Stimulated activated naive CD8-positive, alpha-beta T cell treated with anti-CD3 and anti-CD28 coated beads, Interleukin-15, Interleukin-2, amounts not matched to agents 100 U/mL and 50 U/mL, for 24 hours (primary cell): ENCODE data around the gene TMEM184B.

Experiments used
- ATAC-seq: fragments of 150-1000 bp; cut with Tn5 transposase; one replicate; pipeline ENCODE4 v1.10.0; 2021
- DNase-seq: peaks from one replicate; pipeline ENCODE4 v3.0.0; 2021

Gene TMEM184B

GRCh38 chr22:38308791-38309498, 36.1 kb upstream of the TMEM184B start:
- DNase-seq (no peak), ATAC-seq (no peak)

- ATAC-seq, result peak; percentile 70
- peak; percentile 35 for DNase-seq
Measured at GRCh38 chr22:38305471-38306448, 33.0 kb upstream of the TMEM184B start.

DNA sequence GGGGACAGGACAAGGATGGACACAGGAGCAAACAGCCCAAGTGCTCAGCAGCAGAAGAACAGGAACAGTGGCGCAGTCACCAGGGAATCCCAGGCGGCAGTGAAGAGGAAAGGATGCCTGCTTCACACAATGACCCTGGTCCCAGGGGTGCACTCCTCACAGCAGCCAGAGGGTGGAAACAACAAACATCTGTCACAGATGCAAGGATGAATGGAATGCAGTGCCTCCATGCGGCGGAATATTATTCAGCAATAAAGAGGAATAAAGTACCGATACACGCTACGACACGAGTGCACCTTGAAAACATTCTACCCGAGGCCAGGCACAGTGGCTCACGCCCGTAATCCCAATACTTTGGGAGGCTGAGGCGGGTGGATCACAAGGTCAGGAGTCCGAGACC, 31.7 kb upstream of the TMEM184B start:
- ATAC-seq (no peak), DNase-seq (no peak)

DNA sequence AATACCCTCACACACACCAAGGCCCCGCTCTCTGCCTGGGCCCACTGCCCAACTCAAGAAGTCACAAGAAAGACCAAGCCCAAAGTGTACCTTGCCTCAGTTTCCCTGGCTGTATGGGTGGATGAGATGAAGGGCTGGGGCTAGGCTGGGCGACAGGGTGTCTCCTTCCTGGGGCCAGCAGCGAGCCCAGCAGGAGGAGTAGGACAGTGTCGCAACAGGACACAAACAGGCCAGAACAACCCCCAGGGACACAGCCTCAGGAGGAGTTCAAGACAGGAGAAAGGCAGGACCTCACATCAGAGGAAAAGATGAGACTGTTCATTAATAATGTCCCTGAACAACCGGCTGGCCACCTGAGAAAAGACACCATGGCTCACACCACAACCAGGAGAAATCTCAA, 31.2 kb upstream of the TMEM184B start:
- no peak for ATAC-seq
- DNase-seq, result no peak

DNA sequence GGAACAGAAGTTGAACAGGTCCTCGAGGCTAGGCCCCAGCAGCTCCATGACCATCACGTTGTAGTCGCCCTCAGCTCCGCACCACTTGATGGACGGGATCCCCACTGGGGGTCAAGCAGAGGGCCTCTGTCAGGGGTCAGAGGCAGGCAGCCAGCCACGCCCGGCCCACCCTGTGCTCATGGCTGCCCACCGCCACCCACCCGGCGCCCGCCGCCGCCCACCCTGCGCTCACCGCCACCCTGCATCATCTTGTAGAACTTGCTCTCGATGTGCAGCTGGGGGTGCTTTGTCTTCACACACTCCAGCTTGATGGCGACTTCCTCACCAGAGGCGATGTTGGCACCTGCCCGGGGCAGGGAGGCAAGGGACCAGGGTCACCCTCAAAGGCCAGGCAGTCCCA, 30.1 kb upstream of the TMEM184B start:
- ATAC-seq (no peak), DNase-seq (no peak)

GRCh38 chr22:38300946-38301345, 28.1 kb upstream of the TMEM184B start:
- no peak for ATAC-seq
- DNase-seq, result no peak

- DNase-seq (no peak), ATAC-seq (no peak)
Measured at GRCh38 chr22:38300197-38300945, 27.6 kb upstream of the TMEM184B start.

- ATAC-seq, result no peak
Measured at GRCh38 chr22:38299770-38300102, 26.9 kb upstream of the TMEM184B start.

DNA sequence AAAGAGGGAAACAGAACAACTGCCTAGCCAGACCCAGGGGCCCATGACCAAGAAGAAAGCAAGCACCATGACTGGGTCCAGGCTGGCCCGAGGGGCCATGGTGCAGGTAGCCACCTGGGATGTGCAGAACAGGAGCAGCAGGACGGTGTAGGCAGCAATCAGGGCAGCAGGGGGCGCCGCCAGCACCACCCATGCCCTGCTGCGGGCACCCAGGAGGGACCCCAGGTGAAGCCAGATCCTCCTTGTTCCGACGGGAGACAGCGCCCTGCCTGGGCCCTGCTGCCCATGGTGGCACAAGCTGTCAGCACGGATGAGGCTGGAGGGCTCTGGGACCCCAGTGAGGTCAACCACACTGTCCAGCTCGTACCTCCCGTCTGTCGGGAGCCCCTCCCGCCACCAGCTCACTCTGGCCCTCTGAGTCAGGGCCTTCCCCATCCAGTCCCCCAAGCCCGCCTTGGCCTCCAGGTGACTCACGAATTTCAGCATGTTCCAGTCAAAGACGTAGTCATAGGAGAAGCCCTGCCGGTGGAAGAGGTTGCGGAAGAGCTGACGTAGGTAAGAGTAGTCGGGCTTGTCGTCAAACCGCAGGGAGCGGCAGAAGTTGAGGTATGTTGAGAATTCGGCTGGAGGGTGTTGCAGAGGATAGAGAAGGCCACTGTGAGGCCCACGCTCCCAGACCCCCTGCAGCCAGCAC, 25.6 kb upstream of the TMEM184B start:
- ATAC-seq (no peak), DNase-seq (peak; percentile 61)

More at GRCh38 chr22:38299770-38300102, 26.9 kb upstream of the TMEM184B start:
- no peak for DNase-seq

- ATAC-seq, result no peak
Measured at GRCh38 chr22:38296372-38296771, 23.6 kb upstream of the TMEM184B start.

GRCh38 chr22:38295863-38296262, 23.1 kb upstream of the TMEM184B start:
- no peak for ATAC-seq
- no peak for DNase-seq

More at GRCh38 chr22:38296372-38296771, 23.6 kb upstream of the TMEM184B start:
- DNase-seq, result no peak

- no peak for ATAC-seq
- DNase-seq, result no peak
Measured at GRCh38 chr22:38295339-38295738, 22.5 kb upstream of the TMEM184B start.

GRCh38 chr22:38294193-38294592, 21.4 kb upstream of the TMEM184B start:
- DNase-seq (no peak), ATAC-seq (no peak)

DNA sequence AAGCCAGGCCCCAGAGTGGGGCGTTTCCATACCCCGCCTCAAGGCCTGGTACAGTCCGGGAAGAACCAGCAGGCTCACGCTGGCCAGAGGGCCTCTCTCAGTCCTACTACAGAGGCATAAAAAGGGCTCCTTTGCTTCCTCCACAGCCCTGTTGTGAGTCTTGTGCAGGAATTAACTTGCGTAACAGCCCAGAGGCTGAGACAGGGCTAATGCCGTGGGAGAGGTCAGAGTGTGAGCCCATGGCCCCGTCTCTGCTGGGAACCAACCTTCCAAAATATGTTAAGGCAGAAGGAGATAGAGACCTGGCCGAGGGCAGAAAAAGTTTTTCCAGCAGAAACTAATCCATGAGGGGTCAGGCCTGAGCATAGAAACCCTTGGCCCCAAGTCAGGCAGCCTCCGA, 19.9 kb upstream of the TMEM184B start:
- ATAC-seq (no peak), DNase-seq (no peak)

GRCh38 chr22:38291201-38291777, 18.5 kb upstream of the TMEM184B start:
- DNase-seq (no peak), ATAC-seq (no peak)

DNA sequence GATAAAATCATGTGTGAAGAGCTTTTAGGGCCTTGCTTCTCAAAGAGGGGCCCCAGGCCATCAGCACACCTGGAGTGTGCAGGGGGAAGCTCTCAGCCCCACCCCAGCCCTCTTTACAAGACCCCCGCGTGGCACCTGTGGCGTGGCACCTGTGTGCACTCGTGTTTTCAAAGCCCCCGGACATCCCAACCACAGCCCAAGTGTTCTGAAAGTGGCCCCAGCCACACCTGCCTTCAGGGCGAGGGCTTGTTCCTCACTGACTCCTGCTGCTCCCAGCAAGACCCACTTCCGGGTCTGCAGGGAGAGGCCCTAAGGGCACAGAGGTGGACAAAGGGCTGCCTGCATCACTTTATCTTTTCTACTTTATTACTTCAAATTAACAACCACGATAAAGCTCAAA, 17.5 kb upstream of the TMEM184B start:
- DNase-seq, result no peak
- ATAC-seq, result no peak

- DNase-seq (no peak), ATAC-seq (no peak)
Measured at GRCh38 chr22:38289583-38290082, 16.8 kb upstream of the TMEM184B start.

DNA sequence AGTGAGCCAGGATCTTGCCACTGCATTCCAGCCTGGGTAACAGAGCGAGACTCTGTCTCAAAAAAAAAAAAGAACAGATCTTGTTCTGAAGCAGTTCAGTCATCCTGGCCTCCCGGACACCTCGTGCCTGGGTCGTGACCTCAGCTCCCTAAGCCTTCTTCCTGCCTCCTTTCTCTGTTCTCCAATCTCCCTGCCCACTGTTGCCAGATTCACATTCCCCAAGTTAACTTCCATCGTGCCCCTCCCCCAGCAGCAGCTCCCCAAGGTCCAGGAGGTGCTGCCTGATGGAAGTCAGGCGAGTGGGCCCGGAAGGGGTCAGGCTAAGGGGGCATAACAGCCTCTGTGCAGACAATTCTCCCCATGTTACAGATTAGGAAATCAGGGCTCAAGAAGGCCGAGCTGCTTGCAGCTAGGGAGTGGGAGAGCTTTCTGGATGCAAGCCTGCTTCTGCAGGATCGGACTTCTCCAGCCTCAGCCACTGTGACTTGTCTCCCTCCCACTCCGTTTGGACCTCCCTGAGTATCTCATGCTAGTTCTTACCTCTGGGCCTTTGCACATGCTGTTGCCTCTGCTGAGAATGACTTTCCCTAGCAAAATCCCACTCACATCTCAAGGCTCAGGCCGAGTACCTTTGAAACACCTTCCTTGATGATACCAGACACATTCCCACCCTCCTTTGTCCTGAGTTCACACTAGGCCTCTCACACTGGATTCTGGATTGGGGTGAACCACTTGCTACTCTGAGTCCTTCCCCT, 14.3 kb upstream of the TMEM184B start:
- ATAC-seq (no peak), DNase-seq (no peak)

DNA sequence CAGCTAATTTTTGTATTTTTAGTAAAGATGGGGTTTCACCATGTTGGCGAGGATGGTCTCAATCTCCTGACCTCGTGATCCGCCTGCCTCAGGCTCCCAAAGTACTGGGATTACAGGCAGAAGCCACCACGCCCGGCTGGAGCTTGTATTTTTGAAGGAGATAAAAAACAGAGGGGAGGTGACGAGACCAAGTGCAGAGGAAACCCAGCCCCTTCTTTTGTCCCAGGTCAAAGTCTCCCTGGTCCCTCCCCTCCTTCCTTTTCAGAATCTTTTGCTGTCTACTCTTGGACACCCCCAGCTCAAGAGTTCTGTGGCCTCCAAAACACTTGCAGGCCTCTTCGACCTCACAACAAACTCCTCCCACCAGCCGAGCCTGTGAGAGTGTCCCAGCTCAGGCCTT, 12.2 kb upstream of the TMEM184B start:
- DNase-seq (no peak), ATAC-seq (no peak)

DNA sequence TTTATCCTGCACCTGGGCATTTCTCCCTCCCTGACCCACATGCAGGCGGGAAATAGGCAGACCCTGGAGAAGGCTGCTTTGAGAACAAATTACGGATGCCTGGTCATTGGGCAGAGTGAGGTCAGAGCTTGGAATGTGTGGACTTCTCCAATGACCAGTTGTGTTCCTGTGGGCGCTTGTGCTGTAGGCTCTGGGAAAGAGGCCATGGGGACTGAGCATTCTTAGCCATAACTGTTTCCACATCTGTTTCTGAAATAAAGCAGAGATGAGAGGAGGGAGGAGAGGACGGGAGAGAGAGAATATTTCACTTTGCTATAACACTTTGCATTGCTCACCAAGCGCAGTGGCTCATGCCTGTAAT, 11.2 kb upstream of the TMEM184B start:
- DNase-seq (no peak), ATAC-seq (no peak)

GRCh38 chr22:38282397-38282796, 9.6 kb upstream of the TMEM184B start:
- DNase-seq (no peak), ATAC-seq (no peak)
